ENCODE results near the gene PLPP3. TPM values are rescaled to one million over a fixed set of nuclear protein-coding genes. Genes with fewer than 3 reads are reported as not detected.

PLPP3 gene
- total and polyA plus RNA-seq, 9 of the 15 experiments (the other 6 are each of a cell fraction or from before 2014, with no cell fraction given), result 0.07 to 0.54 (median 0.20) TPM

DNA sequence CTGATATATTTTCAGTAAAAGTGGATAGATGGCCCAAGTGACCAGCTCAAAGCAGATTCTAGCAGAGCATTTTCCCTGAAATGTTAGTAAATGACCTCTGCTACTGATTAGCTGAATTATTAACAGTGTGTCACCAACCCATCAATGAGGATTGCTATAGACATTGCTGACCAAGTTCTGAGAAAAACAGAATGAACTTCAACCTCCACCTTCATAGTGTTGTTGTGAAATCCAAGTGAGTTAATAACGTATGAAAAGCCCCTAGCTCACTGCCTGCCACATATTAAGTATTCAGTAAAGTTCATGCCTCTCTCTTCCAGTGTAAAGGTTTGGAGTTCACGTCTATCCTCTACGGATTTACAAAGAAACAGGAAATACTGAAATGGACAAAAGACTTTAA is 15.8 kb downstream of the PLPP3 start:
- ChIA-PET CTCF (ENCODE audit: low intra/inter-chr PET ratio) (interaction anchor here (0.6 kb wide), 1 partner anchor 145 kb away, joined by 4 read pairs; no protein-coding TSS in a partner anchor), POLR2A (interaction anchor here (0.7 kb wide), 1 partner anchor 1475 kb away, joined by 3 read pairs; no protein-coding TSS in a partner anchor)
- Histone ChIP-seq H3K4me3 (no peak overlapping the region), H3K9me3 (replicated peaks; ENCODE audit: control insufficient read depth, insufficient read depth, low read depth, low read length) (no peaks in the 10 kb centered on the region), H4K20me1 (replicated peaks; ENCODE audit: control insufficient read depth, insufficient read depth, low read length) (no peaks in the 10 kb centered on the region), H3K36me3 (ENCODE audit: control insufficient read depth, insufficient read depth, low read length) (no peaks in the 10 kb centered on the region), H3K9ac (ENCODE audit: insufficient read depth in 1 of 2, low read depth in 2 of 2, low read length in 2 of 2) (no peak overlapping the region), H2AFZ (ENCODE audit: low read depth, low read length) (no peak overlapping the region), H3K4me1 (replicated peaks in 1 of 2; ENCODE audit: control insufficient read depth in 2 of 2, insufficient read depth in 2 of 2, low read length in 2 of 2) (no peaks in the 10 kb centered on the region), H3K27ac (ENCODE audit: extremely low read depth, low read depth, low read length) (no peak overlapping the region), H3K9me1 (ENCODE audit: control insufficient read depth, insufficient read depth, low read length) (peaks cover 3% of the 10 kb centered on the region), H3K27me3 (ENCODE audit: control insufficient read depth in 2 of 2, insufficient read depth in 2 of 2, low read length in 2 of 2) (peaks cover 0 to 3% of the 10 kb centered on the region in 2 experiments; a peak in 2 of 5 replicates), H3K4me2 (ENCODE audit: insufficient read depth, low read length) (no peak overlapping the region), H3K79me2 (ENCODE audit: control insufficient read depth, insufficient read depth, low read length) (no peaks in the 10 kb centered on the region)
- DNase-seq (ENCODE audit: extremely low read depth in 1 of 4, low spot score in 3 of 4) (no peak), FAIRE-seq (no peak), ATAC-seq (no peak)
- TF ChIP-seq RNF2 (IDR thresholded peaks at IDR 0.05), result no peak
- TF ChIP-seq MYC (IDR thresholded peaks at IDR 0.05; ENCODE audit: low read depth, low read length), result no peak
- no peak for TF ChIP-seq MYC (CRISPR knock-in tag; IDR thresholded peaks at IDR 0.05; ENCODE audit: borderline replicate concordance, low read depth)
- WGBS (ENCODE audit: insufficient coverage, low coverage, missing lambda C conversion rate), result 0% methylated on average over 3 of the region's 3 CpGs
- no TSS peak for BruUV-seq (replicated peaks)
- in situ Hi-C loops (cut with MboI) (no loop called here), intact Hi-C loops (cut with micrococcal nuclease) (no loop called here)

DNA sequence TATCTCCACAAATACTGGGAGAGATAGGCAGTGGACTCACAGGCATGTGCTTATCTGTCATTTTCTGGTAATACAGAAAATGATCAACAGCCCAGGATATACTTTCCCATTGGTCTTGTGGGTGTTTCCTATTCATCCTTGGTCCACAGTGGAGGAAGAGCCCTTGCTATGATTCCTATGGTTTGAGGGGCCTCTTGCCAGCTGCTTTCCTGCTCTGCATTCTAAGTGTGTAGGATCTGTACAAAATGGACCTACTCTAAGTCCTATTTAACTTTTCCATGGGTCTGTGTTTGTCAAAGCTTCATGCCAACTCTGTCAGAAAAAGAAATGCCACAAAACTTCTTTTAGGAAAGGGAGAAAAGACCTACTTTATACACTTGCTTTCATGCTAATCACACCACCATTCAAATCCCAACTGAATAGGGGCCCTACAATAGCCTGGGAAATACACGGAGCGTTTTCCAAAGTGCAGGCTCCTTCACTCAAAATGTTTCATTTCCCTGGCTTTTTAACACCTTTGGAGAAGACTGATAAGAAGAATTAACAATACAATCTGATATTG is 16.4 kb downstream of the PLPP3 start:
- POLR2A ChIA-PET, result interaction anchor here (0.7 to 1.0 kb wide), 2 partner anchors 13 to 78 kb away, joined by 3 to 4 read pairs; no protein-coding TSS in a partner anchor

More for the DNA sequence above, 16.4 kb downstream of the PLPP3 start:
- WGBS (ENCODE audit: insufficient coverage, low coverage, missing lambda C conversion rate), result 0% methylated on average over 2 of the region's 2 CpGs
- CTCF ChIA-PET (ENCODE audit: low intra/inter-chr PET ratio), result interaction anchor here (0.6 kb wide), 1 partner anchor 146 kb away, joined by 4 read pairs; no protein-coding TSS in a partner anchor
- Histone ChIP-seq H3K4me2 (ENCODE audit: insufficient read depth, low read length) (no peak overlapping the region), H3K9me3 (replicated peaks; ENCODE audit: control insufficient read depth, insufficient read depth, low read depth, low read length) (no peaks in the 10 kb centered on the region), H3K27ac (ENCODE audit: extremely low read depth, low read depth, low read length) (no peak overlapping the region), H3K4me3 (no peak overlapping the region), H3K36me3 (ENCODE audit: control insufficient read depth, insufficient read depth, low read length) (no peaks in the 10 kb centered on the region), H3K9me1 (ENCODE audit: control insufficient read depth, insufficient read depth, low read length) (peaks cover 3% of the 10 kb centered on the region), H3K27me3 (ENCODE audit: control insufficient read depth in 2 of 2, insufficient read depth in 2 of 2, low read length in 2 of 2) (peaks cover 0 to 3% of the 10 kb centered on the region in 2 experiments; a peak in 2 of 5 replicates), H4K20me1 (replicated peaks; ENCODE audit: control insufficient read depth, insufficient read depth, low read length) (no peaks in the 10 kb centered on the region), H3K79me2 (ENCODE audit: control insufficient read depth, insufficient read depth, low read length) (no peaks in the 10 kb centered on the region), H3K4me1 (replicated peaks in 1 of 2; ENCODE audit: control insufficient read depth in 2 of 2, insufficient read depth in 2 of 2, low read length in 2 of 2) (no peaks in the 10 kb centered on the region), H2AFZ (ENCODE audit: low read depth, low read length) (no peak overlapping the region), H3K9ac (ENCODE audit: insufficient read depth in 1 of 2, low read depth in 2 of 2, low read length in 2 of 2) (no peak overlapping the region)
- intact Hi-C loops (cut with micrococcal nuclease), result no loop called here
- in situ Hi-C loops (cut with MboI), result no loop called here
- no peak for ATAC-seq
- no peak for FAIRE-seq
- TF ChIP-seq XRCC5 (IDR thresholded peaks at IDR 0.05; ENCODE audit: low read depth, low read length), result no peak
- no peak for TF ChIP-seq ZNF79 (CRISPR knock-in tag; IDR thresholded peaks at IDR 0.05; ENCODE audit: low read depth)
- no peak for TF ChIP-seq SREBF1 (IDR thresholded peaks at IDR 0.05; ENCODE audit: borderline replicate concordance, low read depth, low read length)
- no peak for DNase-seq (ENCODE audit: extremely low read depth in 1 of 4, low spot score in 3 of 4)
- no TSS peak for BruUV-seq (replicated peaks)
